ENCODE results near the gene EGFR. TPM values are rescaled to one million over a fixed set of nuclear protein-coding genes. Genes with fewer than 3 reads are reported as not detected.

The EGFR gene
- polyA plus RNA-seq, 2 of the 4 experiments (the other 2 are of a cell fraction), result 59.5 to 63.8 TPM

GRCh38 chr7:55093674-55094073 is 74.9 kb downstream of the EGFR start:
- H3K4me1 ChIP-seq, result peaks cover 39% of the 10 kb centered on the region
- no peak for TF ChIP-seq MAX (IDR thresholded peaks at IDR 0.05)
- no peak for TF ChIP-seq NPAS2 (CRISPR knock-in tag; IDR thresholded peaks at IDR 0.05; ENCODE audit: borderline replicate concordance)
- TF ChIP-seq KDM5A (IDR thresholded peaks at IDR 0.05), result no peak
- TF ChIP-seq MYC (IDR thresholded peaks at IDR 0.05; ENCODE audit: borderline replicate concordance, low read length), result no peak
- TF ChIP-seq MAZ (IDR thresholded peaks at IDR 0.05; ENCODE audit: borderline replicate concordance, low read depth, low read length), result no peak
- no peak for TF ChIP-seq BCL3 (IDR thresholded peaks at IDR 0.05)
- TF ChIP-seq RCOR1 (IDR thresholded peaks at IDR 0.05; ENCODE audit: low read depth, low read length), result no peak
- TF ChIP-seq NR3C1 (IDR thresholded peaks at IDR 0.05), result no peak
- TF ChIP-seq ZFP36 (IDR thresholded peaks at IDR 0.05; ENCODE audit: borderline replicate concordance, partially characterized antibody), result no peak
- no peak for TF ChIP-seq HMGXB4 (CRISPR knock-in tag; IDR thresholded peaks at IDR 0.05; ENCODE audit: borderline replicate concordance)
- no peak for TF ChIP-seq CTCF (IDR thresholded peaks at IDR 0.05)
- no peak for TF ChIP-seq RNF2 (IDR thresholded peaks at IDR 0.05; ENCODE audit: borderline replicate concordance, low read depth)
- no peak for TF ChIP-seq BHLHE40 (IDR thresholded peaks at IDR 0.05; ENCODE audit: low read depth, low read length)
- TF ChIP-seq HDAC2 (IDR thresholded peaks at IDR 0.05), result no peak
- TF ChIP-seq HOXB5 (CRISPR knock-in tag; IDR thresholded peaks at IDR 0.05), result no peak
- no peak for TF ChIP-seq CBX8 (IDR thresholded peaks at IDR 0.05)
- ATAC-seq, result no peak
- peak overlapping the region in 1 of 2 experiments; percentile 7; a peak in 1 of 6 replicates for H3K27ac ChIP-seq
- H3K4me2 ChIP-seq, result no peak overlapping the region
- ChIA-PET POLR2A (no interaction called here), CTCF (interaction anchor here (1.5 to 3.0 kb wide), 4 partner anchors 14 to 320 kb away, joined by 3 to 8 read pairs (median 5); no protein-coding TSS in a partner anchor)
- 85% methylated on average over 7 of the region's 7 CpGs for WGBS (ENCODE audit: missing lambda C conversion rate)
- DNase-seq (ENCODE audit: low read depth in 1 of 2, low spot score in 1 of 2), result no peak
- H3K9me3 ChIP-seq, result no peaks in the 10 kb centered on the region
- FAIRE-seq, result no peak
- no peak overlapping the region for H3K4me3 ChIP-seq

GRCh38 chr7:55094092-55094690 is 75.4 kb downstream of the EGFR start:
- H3K27ac ChIP-seq, result peak overlapping the region in 1 of 2 experiments; percentile 32; a peak in 1 of 6 replicates
- H3K4me2 ChIP-seq, result no peak overlapping the region
- H3K4me1 ChIP-seq, result peaks cover 44% of the 10 kb centered on the region
- 78% methylated on average over 5 of the region's 5 CpGs for WGBS (ENCODE audit: missing lambda C conversion rate)
- CTCF ChIA-PET, result interaction anchor here (1.5 to 3.0 kb wide), 4 partner anchors 14 to 321 kb away, joined by 3 to 8 read pairs (median 5); no protein-coding TSS in a partner anchor
- H3K9me3 ChIP-seq, result no peaks in the 10 kb centered on the region
- FAIRE-seq, result no peak
- ATAC-seq, result no peak
- POLR2A ChIA-PET, result no interaction called here
- H3K4me3 ChIP-seq, result no peak overlapping the region
- no peak for DNase-seq (ENCODE audit: low read depth in 1 of 2, low spot score in 1 of 2)
- TF ChIP-seq JUNB (IDR thresholded peaks at IDR 0.05) (no peak), EHF (CRISPR knock-in tag; IDR thresholded peaks at IDR 0.05) (no peak), MAZ (IDR thresholded peaks at IDR 0.05; ENCODE audit: borderline replicate concordance, low read depth, low read length) (no peak), USF2 (IDR thresholded peaks at IDR 0.05) (no peak), CBX8 (IDR thresholded peaks at IDR 0.05) (no peak), NPAS2 (CRISPR knock-in tag; IDR thresholded peaks at IDR 0.05; ENCODE audit: borderline replicate concordance) (no peak), CHD4 (IDR thresholded peaks at IDR 0.05; ENCODE audit: borderline replicate concordance) (no peak), POLR2A (IDR thresholded peaks at IDR 0.05; ENCODE audit: low read length) (no peak), PBX3 (IDR thresholded peaks at IDR 0.05) (no peak), ZFP36 (IDR thresholded peaks at IDR 0.05; ENCODE audit: borderline replicate concordance, partially characterized antibody) (no peak), HMGXB4 (CRISPR knock-in tag; IDR thresholded peaks at IDR 0.05; ENCODE audit: borderline replicate concordance) (no peak), REST (IDR thresholded peaks at IDR 0.05) (no peak)

Measured in A549 (cell line).